Gastrocnemius medialis (tissue), 4 donors: ENCODE measurements around the gene SEMA5B.

Source experiments
- CTCF ChIP-seq, 5 experiments: fragments of 450-650 bp in 3 of 5; fragments of 200-600 bp in 2 of 5; sonication (generic) in 2 of 5; IDR thresholded peaks in 4 of 5; conservative IDR thresholded peaks in 1 of 5; 1 replicate in 4 of 5; 2 replicates in 1 of 5; pipeline ENCODE4 v1.5.1; 2016 to 2019; ENCODE audit warnings: antibody characterized with exemption in 5 of 5, mild to moderate bottlenecking in 3 of 5, moderate library complexity in 3 of 5
- POLR2A ChIP-seq, 2 donors: fragments of 450-650 bp; IDR thresholded peaks; one replicate each; pipeline ENCODE4 v1.6.1; 2017; ENCODE audit warnings: antibody characterized with exemption in 2 of 2, mild to moderate bottlenecking in 2 of 2, moderate library complexity in 2 of 2

- no peak for TF ChIP-seq CTCF (IDR thresholded peaks at IDR 0.05 in 4 of 5, conservative IDR thresholded peaks at IDR 0.05 in 1 of 5)
- TF ChIP-seq POLR2A (IDR thresholded peaks at IDR 0.05), result no peak
Measured at GRCh38 chr3:123039178-123039577, 11.6 kb upstream of the SEMA5B start.
